Calu3 (cell line): ENCODE measurements around the gene IVNS1ABP. TPM values are rescaled to one million over a fixed set of nuclear protein-coding genes. Genes with fewer than 3 reads are reported as not detected.

ENCODE experiments used
- BruUV-seq: library from RNA; stranded (reverse); fragments of 400-500 nt; replicated peaks from 2 replicates; lab custom pipeline; 2021; lab: Mats Ljungman, UMichigan
- CTCF ChIA-PET: fragments of 300-600 bp; sonication (Branson Sonifier 250); formaldehyde crosslinking; loops from one replicate; lab custom pipeline; 2022; ENCODE audit warnings: antibody characterized with exemption; lab: Charles Lee
- DNase-seq: peaks from one replicate; pipeline ENCODE4 v3.0.0; 2022
- H3K27ac Mint-ChIP-seq: one replicate; pipeline ENCODE4 v1.8.0; 2022; ENCODE audit warnings: mixed read lengths; ENCODE audit not compliant: unreplicated experiment
- H3K27me3 Mint-ChIP-seq: one replicate; pipeline ENCODE4 v1.8.0; 2022; ENCODE audit warnings: mixed read lengths; ENCODE audit not compliant: unreplicated experiment
- H3K36me3 Mint-ChIP-seq: one replicate; pipeline ENCODE4 v1.8.0; 2022; ENCODE audit warnings: mild to moderate bottlenecking, moderate library complexity, mixed read lengths; ENCODE audit not compliant: insufficient read depth, unreplicated experiment
- H3K4me1 Mint-ChIP-seq: one replicate; pipeline ENCODE4 v1.8.0; 2022; ENCODE audit warnings: mild to moderate bottlenecking, low read depth, mixed read lengths; ENCODE audit not compliant: unreplicated experiment
- H3K4me3 Mint-ChIP-seq: one replicate; pipeline ENCODE4 v1.8.0; 2022; ENCODE audit warnings: mild to moderate bottlenecking, low read depth, moderate library complexity, mixed read lengths; ENCODE audit not compliant: unreplicated experiment
- H3K9me3 Mint-ChIP-seq: one replicate; pipeline ENCODE4 v1.8.0; 2022; ENCODE audit warnings: low read depth, mixed read lengths; ENCODE audit not compliant: unreplicated experiment
- intact Hi-C: fragments of 100-400 bp; cut with micrococcal nuclease; formaldehyde crosslinking; loops from one replicate; pipeline ENCODE4 v1.10.0; 2022; ENCODE audit not compliant: unreplicated experiment
- total RNA-seq: library from RNA; stranded (reverse); gene quantifications from 2 replicates; pipeline ENCODE4 v1.2.3, GENCODE V29; 2022
- TF ChIP-seq, protein P1 (sequence below): fragments of 200-600 bp; IDR thresholded peaks from one replicate; pipeline ENCODE4 v1.8.0; 2022; ENCODE audit warnings: antibody characterized with exemption; ENCODE audit not compliant: unreplicated experiment

IVNS1ABP gene
- total RNA-seq, 1 experiment from 2014 or later: 135 TPM

DNA sequence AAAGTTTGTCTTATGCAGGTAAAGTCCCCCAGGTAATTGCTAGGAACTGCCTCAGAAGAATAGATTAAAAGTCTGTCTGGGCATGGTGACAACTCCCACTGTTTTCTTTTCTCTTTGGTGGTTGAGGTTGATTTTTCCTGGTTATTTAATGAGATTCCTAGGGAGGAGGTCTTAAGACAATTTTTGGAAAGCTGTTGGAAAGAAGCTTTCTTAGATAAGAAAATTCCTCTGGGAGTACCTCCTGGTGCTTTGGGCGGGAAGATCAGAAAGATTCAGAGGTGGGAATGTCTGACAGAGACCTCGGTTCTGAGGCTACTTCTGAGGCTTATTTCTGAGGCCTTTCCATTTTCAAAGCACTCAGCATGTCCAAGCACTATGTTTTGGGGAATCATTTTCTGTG, 25.0 kb upstream of the IVNS1ABP start:
- CTCF ChIA-PET: no interaction called here
- no TSS peak for BruUV-seq
- Mint-ChIP-seq H3K4me3 (no peak overlapping the region), H3K36me3 (peaks cover 4% of the 10 kb centered on the region), H3K27me3 (no peaks in the 10 kb centered on the region), H3K27ac (no peak overlapping the region), H3K4me1 (no peaks in the 10 kb centered on the region), H3K9me3 (no peaks in the 10 kb centered on the region)
- intact Hi-C loops: no loop called here
- TF ChIP-seq, protein P1, sequence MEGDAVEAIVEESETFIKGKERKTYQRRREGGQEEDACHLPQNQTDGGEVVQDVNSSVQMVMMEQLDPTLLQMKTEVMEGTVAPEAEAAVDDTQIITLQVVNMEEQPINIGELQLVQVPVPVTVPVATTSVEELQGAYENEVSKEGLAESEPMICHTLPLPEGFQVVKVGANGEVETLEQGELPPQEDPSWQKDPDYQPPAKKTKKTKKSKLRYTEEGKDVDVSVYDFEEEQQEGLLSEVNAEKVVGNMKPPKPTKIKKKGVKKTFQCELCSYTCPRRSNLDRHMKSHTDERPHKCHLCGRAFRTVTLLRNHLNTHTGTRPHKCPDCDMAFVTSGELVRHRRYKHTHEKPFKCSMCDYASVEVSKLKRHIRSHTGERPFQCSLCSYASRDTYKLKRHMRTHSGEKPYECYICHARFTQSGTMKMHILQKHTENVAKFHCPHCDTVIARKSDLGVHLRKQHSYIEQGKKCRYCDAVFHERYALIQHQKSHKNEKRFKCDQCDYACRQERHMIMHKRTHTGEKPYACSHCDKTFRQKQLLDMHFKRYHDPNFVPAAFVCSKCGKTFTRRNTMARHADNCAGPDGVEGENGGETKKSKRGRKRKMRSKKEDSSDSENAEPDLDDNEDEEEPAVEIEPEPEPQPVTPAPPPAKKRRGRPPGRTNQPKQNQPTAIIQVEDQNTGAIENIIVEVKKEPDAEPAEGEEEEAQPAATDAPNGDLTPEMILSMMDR: no peak
- DNase-seq: no peak

DNA sequence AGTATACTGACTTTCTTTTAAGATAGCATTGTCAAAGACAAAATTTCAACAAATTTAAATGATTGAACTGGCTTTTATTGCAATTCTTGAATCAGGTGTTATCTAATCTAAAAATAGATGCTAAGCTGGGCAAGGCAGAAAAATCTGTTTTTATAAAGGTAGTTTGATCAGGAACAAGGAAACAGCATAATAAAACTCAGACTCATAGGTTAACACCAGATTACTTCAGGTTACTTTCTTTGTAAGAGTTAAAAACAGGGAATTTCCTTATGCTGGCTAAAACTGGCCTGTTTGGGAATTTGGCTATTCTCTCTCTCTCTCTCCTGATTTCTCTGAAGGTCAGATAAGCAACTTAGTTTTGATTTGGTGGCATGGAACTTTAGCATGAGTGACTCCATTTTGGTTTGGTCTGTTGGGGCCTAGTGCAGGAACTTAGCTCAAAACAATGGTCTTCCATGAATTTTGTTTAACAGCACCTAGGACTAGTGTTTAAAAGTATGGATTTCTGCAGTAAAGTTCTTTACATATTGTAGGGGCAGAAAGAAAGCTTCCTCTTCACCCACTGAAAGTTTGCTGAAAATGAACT, 24.2 kb upstream of the IVNS1ABP start:
- Mint-ChIP-seq H3K4me1 (no peaks in the 10 kb centered on the region), H3K4me3 (no peak overlapping the region), H3K9me3 (no peaks in the 10 kb centered on the region), H3K27me3 (no peaks in the 10 kb centered on the region), H3K27ac (no peak overlapping the region), H3K36me3 (peaks cover 4% of the 10 kb centered on the region)
- DNase-seq: no peak
- intact Hi-C loops: no loop called here
- BruUV-seq: no TSS peak
- TF ChIP-seq, protein P1: no peak
- CTCF ChIA-PET: no interaction called here

DNA sequence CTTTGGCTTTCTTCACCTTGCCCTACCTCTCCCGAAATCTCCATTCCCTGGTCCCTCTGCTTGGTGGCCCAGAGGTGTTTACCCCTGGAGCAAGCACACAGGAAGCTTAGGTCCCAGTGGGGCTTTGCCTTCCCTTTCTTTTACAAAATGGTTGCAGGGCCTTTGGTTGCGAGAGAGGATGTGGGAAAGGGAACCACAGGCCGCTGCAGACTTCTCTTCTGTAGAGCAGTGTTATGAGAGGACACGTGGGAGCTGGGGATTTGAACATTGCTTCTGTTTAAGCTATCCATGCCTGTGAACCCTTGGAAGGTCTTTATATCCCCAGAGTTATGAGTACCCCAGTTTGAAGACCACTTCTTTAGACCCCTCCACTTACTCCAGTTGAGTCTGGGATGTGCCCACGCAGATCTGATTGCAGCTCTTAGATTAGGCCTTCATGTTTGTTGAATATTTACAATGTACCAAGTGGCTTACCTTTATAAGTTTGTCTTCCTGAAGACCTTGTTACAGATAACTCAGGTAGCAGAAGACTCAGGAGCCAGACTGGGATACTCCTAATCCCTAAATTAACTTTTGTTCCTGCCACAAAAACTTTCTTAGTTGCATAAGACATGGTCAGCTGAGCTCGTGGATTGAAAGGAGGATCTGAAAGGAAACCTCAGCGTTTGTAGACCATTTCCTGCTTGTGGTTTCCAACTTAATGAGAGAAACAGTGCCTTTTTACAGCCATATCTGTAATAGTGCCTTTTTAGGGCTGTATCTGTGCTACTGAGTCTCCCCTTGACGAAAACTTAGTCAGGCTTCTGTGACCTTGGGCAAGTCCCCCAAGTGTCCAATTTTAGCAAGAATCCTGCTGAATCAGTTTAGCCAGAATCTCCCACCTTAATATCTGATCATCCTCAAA, 21.9 kb upstream of the IVNS1ABP start:
- TF ChIP-seq, protein P1: no peak
- Mint-ChIP-seq H3K4me3 (no peak overlapping the region), H3K27me3 (no peaks in the 10 kb centered on the region), H3K36me3 (no peaks in the 10 kb centered on the region), H3K9me3 (no peaks in the 10 kb centered on the region), H3K4me1 (no peaks in the 10 kb centered on the region), H3K27ac (no peak overlapping the region)
- BruUV-seq: no TSS peak
- DNase-seq: no peak
- CTCF ChIA-PET: interaction anchor here (0.8 kb wide), 1 partner anchor 10 kb away, joined by 3 read pairs; no protein-coding TSS in a partner anchor
- intact Hi-C loops: no loop called here

DNA sequence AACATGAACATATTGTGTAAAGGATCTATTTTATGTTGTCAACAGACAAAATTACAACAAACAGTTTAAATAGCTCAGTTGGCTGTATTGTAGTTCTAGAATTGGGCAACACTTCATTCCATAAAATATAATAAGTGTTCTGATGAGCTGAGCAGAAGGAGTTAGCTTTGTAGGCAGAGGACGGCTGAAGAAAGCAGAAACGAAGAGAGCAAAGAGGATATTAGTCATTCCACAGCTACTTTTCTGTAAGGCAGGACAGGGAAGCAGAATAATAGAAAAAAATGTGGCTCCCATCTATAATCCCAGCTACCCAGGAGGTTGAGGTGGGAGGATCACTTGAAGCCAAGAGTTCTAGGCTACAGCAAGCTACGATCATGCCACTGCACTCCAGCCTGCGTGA, 20.2 kb upstream of the IVNS1ABP start:
- CTCF ChIA-PET: interaction anchor here (0.9 kb wide), 1 partner anchor 29 kb away, joined by 3 read pairs; no protein-coding TSS in a partner anchor
- Mint-ChIP-seq H3K9me3 (no peaks in the 10 kb centered on the region), H3K36me3 (no peaks in the 10 kb centered on the region), H3K4me1 (no peaks in the 10 kb centered on the region), H3K27ac (no peak overlapping the region), H3K27me3 (no peaks in the 10 kb centered on the region), H3K4me3 (no peak overlapping the region)
- TF ChIP-seq, protein P1: no peak
- BruUV-seq: no TSS peak
- intact Hi-C loops: no loop called here
- DNase-seq: no peak
